ENCODE results near the gene SLCO4A1. TPM values are rescaled to one million over a fixed set of nuclear protein-coding genes. Genes with fewer than 3 reads are reported as not detected.

The SLCO4A1 gene
- total and polyA plus RNA-seq, 2 donors (not counting 3 experiments of a cell fraction or from before 2014, with no cell fraction given) = 1.4 to 4.1 TPM

- no peak overlapping the region for H3K4me3 ChIP-seq (replicated peaks in 1 of 3; ENCODE audit: insufficient read depth in 1 of 3, low read depth in 1 of 3, low read length in 3 of 3)
- ChIA-PET CTCF (interaction anchor here (2.8 kb wide), 1 partner anchor 11 kb away, joined by 15 read pairs; no protein-coding TSS in a partner anchor), POLR2A (no interaction called here)
- no peak overlapping the region for H3K4me2 ChIP-seq (ENCODE audit: insufficient read depth, low read length)
- TF ChIP-seq MAX (IDR thresholded peaks at IDR 0.05; ENCODE audit: insufficient read depth, insufficient read length) (no peak), EZH2 (IDR thresholded peaks at IDR 0.05; ENCODE audit: borderline replicate concordance, low read depth, low read length, severe bottlenecking) (no peak), POLR2AphosphoS5 (IDR thresholded peaks at IDR 0.05; ENCODE audit: insufficient read depth, low read depth, low read length) (no peak), GATA2 (IDR thresholded peaks at IDR 0.05; ENCODE audit: insufficient read depth, insufficient read length, low read depth, low read length) (no peak), CTCF (IDR thresholded peaks at IDR 0.05; ENCODE audit: extremely low read depth in 1 of 2, insufficient read depth in 1 of 2, low read depth in 1 of 2, low read length in 2 of 2) (no peak), JUN (IDR thresholded peaks at IDR 0.05; ENCODE audit: borderline replicate concordance, insufficient read depth, insufficient read length, low read depth) (no peak), POLR2A (IDR thresholded peaks at IDR 0.05; ENCODE audit: low read depth, low read length) (no peak)
- no peaks in the 10 kb centered on the region for H3K36me3 ChIP-seq (ENCODE audit: control insufficient read depth in 2 of 2, extremely low read depth in 1 of 2, insufficient read depth in 2 of 2, low read length in 2 of 2)
- FAIRE-seq = no peak
- dilution Hi-C loops (cut with MboI; ENCODE audit: extremely low pct_ligation_motif_present, low sequenced_read_pairs) (no loop called here), intact Hi-C loops (cut with micrococcal nuclease) (no loop called here)
- peaks cover 16% of the 10 kb centered on the region for H3K4me1 ChIP-seq (ENCODE audit: control insufficient read depth, extremely low read depth, insufficient read depth, low read length)
- H3K9me1 ChIP-seq (replicated peaks; ENCODE audit: control insufficient read depth, extremely low read depth, insufficient read depth, low read length) = no peaks in the 10 kb centered on the region
- no peaks in the 10 kb centered on the region for H3K9me3 ChIP-seq (replicated peaks; ENCODE audit: control insufficient read depth, insufficient read depth, low read length)
- no peak overlapping the region for H3K27ac ChIP-seq (ENCODE audit: insufficient read depth, low read depth, low read length)
- no peaks in the 10 kb centered on the region for H3K79me2 ChIP-seq (ENCODE audit: control insufficient read depth, insufficient read depth, low read length)
- BruUV-seq (replicated peaks) = no TSS peak
- H3K27me3 ChIP-seq (ENCODE audit: control insufficient read depth in 2 of 2, insufficient read depth in 2 of 2, low read length in 2 of 2) = peaks cover 0 to 2% of the 10 kb centered on the region in 2 experiments
- H4K20me1 ChIP-seq (replicated peaks; ENCODE audit: control insufficient read depth, extremely low read depth, insufficient read depth, low read length) = no peaks in the 10 kb centered on the region
- DNase-seq (ENCODE audit: low read depth, low spot score) = no peak
- no peak overlapping the region for H3K9ac ChIP-seq (replicated peaks; ENCODE audit: extremely low read depth, insufficient read depth, low read length)
- H2AFZ ChIP-seq (ENCODE audit: low read depth, low read length) = peak overlapping the region; percentile 60
Measured at GRCh38 chr20:62606551-62607201, 35.6 kb upstream of the SLCO4A1 start.
